CD4-positive, alpha-beta T cell treated with Interleukin-17A for 4 hours (primary cell): ENCODE data around the gene ALAS2.
"Not testable (repeated sequence)": the region's sequence is repeated elsewhere in the genome, so short reads cannot be mapped to it uniquely, and the experiment has no call there.

Source experiments
- DNase-seq: peaks from one replicate; pipeline ENCODE4 v3.0.0-alpha.2; 2020; ENCODE audit warnings: mixed read lengths

ALAS2 gene

DNA sequence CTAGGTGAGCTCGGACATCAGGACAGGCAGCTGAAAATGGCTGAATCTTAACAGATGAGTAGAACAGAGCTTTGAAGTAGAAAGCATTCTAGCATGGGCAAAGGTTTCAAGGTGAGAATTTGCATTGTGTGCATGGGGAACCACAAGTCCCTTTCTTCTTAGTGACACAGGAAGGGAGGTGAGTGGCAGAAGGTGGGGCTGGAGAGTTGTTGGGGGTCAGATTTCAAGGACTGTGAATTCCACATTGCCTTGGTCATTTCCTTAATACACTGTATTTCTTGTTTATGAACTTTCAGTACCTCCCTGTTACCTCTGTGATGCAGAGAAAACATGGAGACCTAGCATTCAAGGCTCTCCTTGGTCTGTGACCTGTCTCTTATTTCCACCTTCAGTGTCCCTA lies 26.5 kb downstream of the ALAS2 start:
- DNase-seq: no peak

- DNase-seq: peak; percentile 91
Observed at GRCh38 chrX:54999717-55000598, 30.8 kb downstream of the ALAS2 start, which contains the start of gene APEX2. Gene APEX2 (plus strand): TSS chrX:55000363. CDS start chrX:55000423, 60 bp downstream.

- DNase-seq: no peak
Observed at GRCh38 chrX:54995621-54996020, 35.2 kb downstream of the ALAS2 start.

DNA sequence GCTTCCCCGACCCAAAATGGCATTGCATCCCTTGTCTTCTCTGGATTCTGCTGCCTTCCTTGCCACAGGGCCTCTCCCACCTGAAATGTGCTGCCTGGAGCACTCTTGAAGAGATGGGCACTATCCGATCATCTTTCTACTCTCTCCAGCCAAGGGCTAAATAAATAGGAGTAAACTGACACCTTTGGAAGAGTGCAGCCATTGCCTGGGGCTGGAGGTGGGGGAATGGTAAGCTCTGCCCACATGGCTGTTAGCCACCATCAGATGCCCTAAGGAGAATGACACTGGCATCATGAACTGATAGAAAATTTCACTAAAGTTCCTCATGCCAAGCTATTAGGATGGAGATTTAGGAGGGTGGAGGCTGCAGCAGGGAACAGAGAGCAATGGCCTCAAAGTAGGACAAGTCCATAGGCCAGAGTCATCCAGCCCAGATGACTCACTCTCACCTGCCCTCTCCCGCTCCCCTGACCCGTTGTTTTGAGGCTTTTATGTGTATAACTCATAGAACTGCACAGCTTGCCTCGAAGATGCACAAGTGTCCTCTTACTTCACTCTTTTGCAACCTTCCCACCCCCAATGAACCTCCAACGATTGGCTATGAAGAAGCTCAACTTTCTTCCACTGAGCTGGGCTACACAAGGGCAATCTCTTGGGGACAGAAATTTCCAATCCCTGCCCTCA lies 36.0 kb downstream of the ALAS2 start:
- DNase-seq: no peak

DNA sequence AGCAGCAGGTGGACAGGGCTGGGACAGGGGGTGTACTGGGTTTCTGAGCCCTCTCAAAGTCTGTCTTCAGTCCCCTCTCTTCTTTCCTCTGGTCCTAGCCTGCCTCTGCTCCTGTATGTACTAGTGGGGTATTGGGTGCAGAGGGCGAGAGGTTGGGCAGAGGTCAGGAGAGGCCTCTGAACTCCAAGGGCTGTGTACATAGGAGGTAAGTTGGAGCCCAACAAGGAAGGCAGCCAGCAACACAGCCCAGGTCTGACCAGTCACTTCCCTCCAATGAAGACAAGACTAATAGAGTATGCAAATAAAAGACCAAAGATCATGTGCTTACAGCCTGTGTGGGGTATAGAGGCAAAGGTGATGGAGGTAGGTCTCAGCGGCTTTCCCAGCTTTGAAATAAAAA lies 36.7 kb downstream of the ALAS2 start, which contains the start of gene PFKFB1:
PFKFB1 (minus strand) TSS at position 90 of the 400 bp plus-strand sequence. CDS start 181 bp downstream, outside the sequence.
- no peak for DNase-seq

DNA sequence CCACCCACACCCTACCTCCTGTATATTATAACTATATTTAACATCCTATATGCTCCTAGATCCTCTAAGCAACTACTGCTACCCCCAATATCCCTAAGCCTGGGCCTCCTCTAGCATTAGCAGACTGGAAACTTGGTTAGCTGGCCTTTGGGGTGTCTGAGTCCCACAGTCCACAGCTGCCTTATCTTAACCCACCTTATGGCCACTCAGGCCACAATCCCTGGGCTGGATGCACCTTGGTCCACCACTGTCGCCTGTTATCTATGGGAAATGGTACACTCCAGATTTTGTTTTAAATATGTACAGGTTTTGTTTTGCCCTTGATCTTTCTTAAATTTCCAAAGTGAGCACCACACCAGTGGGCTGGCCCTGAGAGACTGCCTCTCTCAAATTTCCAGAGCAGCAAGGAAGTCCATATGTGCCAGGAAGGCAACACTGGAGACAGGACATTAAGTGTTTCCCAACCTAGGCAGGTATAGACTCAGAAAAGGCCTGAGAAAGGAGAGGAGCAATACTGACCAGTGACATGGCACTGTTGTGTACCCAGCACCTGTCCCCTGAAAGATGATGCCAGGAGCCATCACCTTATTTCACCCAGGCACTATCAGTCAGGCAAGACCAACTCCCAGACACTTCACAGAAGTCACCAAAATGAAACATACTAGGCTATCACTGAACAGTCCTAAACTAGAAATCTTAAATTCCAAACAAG lies 37.7 kb downstream of the ALAS2 start:
- no peak for DNase-seq

DNA sequence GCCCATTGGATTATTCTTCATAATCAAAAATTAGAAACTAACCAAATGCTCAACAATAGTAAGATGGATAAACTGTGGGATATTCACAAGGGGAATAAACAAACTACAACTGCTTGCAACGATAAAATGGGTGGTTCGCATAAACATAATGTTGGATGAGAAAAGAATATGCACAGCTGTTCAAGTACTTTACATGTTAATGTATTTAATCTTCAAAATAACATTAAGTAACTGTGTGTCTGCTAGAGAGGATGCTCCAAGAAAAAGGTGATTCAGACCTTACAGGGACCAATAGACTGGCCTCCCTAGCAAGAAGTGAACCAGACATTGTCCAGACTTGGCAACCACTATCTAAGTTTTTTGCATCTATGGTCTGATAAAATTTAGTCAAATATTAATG lies 39.1 kb downstream of the ALAS2 start:
- DNase-seq: no peak

- not testable (repeated sequence) for DNase-seq
Observed at GRCh38 chrX:54983306-54983705, 47.5 kb downstream of the ALAS2 start.

DNA sequence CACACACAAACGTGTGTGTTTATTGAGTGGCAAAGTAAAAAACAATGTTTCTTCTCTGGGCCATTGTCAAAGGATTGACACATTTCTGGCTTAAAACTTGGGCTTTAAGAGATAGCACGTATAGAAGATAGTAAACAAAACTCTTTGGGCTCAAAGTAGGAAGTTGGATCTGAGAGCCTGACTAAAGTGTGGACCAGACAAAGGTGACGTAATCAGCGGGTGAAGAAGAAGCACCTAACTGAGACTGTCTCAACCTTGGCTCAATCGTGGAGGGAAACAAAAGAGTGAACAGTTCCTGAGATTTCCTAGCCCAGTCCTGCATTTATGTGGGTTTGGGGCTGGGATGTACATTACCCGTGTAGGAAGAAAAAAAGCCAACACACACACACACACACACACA lies 50.4 kb downstream of the ALAS2 start:
- DNase-seq: no peak

- DNase-seq: no peak
Observed at GRCh38 chrX:54979432-54979831, 51.3 kb downstream of the ALAS2 start.

GRCh38 chrX:54978448-54978847 lies 52.3 kb downstream of the ALAS2 start:
- no peak for DNase-seq

DNA sequence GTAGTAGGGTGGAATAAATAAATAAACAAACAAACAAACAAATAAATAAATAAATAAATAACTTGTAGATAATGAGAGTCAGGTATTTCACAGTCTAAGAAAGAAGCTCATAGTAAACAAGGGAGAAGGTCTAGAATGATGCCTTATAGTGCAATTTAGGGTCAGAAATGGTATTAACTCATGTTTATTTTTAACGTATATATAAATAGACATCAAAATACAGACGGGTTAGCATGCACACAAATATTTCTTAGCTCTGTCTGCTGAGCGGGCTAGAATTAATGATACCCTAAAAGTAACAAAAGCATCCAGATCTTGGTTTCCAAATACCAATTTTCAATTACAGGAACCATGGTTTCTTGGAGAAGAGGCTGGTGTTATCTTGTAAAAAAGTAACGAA lies 53.4 kb downstream of the ALAS2 start:
- DNase-seq: no peak

- peak; percentile 21 for DNase-seq
Observed at GRCh38 chrX:54964766-54965497, 65.8 kb downstream of the ALAS2 start.

- no peak for DNase-seq
Observed at GRCh38 chrX:54961750-54962149, 69.0 kb downstream of the ALAS2 start.
